Lung (tissue), 16 donors: Measurements from ENCODE around the gene GEN1. TPM values are rescaled to one million over a fixed set of nuclear protein-coding genes. Genes with fewer than 3 reads are reported as not detected.
A peak's percentile ranks its signal among the peaks of the same experiment; 100 is the strongest.

ENCODE experiments used
- ATAC-seq: fragments of 200-7000 bp; cut with Tn5 transposase; one replicate; pipeline ENCODE4 v1.9.1; 2020; ENCODE audit warnings: moderate number of reproducible peaks; ENCODE audit not compliant: insufficient read depth, low FRiP score
- DNase-seq, 3 donors: peaks; one replicate each; pipeline ENCODE4 v3.0.0-alpha.2; 2013 to 2017
- H3K27ac ChIP-seq, 2 donors: one replicate each; pipeline ENCODE4 v1.5.1; 2013; ENCODE audit warnings: mild to moderate bottlenecking in 2 of 2, moderate library complexity in 2 of 2, control low read depth in 1 of 2, inconsistent platforms in 1 of 2, low read depth in 1 of 2, low read length in 1 of 2
- H3K27me3 ChIP-seq, 3 donors: one replicate each; pipeline ENCODE4 v1.5.1; 2013; ENCODE audit warnings: low read length in 2 of 3; ENCODE audit not compliant: control insufficient read depth in 3 of 3, insufficient read depth in 3 of 3
- H3K36me3 ChIP-seq, 4 donors: one replicate each; pipeline ENCODE4 v1.5.1; 2013; ENCODE audit warnings: low read length in 4 of 4, mild to moderate bottlenecking in 1 of 4, moderate library complexity in 1 of 4; ENCODE audit not compliant: control insufficient read depth in 4 of 4, insufficient read depth in 4 of 4
- H3K4me1 ChIP-seq, 5 donors: one replicate each; pipeline ENCODE4 v1.5.1; 2013; ENCODE audit warnings: low read length in 5 of 5, mild to moderate bottlenecking in 2 of 5, moderate library complexity in 1 of 5; ENCODE audit not compliant: control insufficient read depth in 5 of 5, insufficient read depth in 5 of 5
- H3K4me3 ChIP-seq: one replicate; pipeline ENCODE4 v1.5.1; 2013; ENCODE audit warnings: mild to moderate bottlenecking, control low read depth, moderate library complexity
- H3K9ac ChIP-seq, 2 donors: one replicate each; pipeline ENCODE4 v1.5.1; 2013; ENCODE audit warnings: low read length in 2 of 2, control low read depth in 1 of 2; ENCODE audit not compliant: insufficient read depth in 1 of 2
- H3K9me3 ChIP-seq, 4 donors: one replicate each; pipeline ENCODE4 v1.5.1; 2013; ENCODE audit warnings: low read length in 3 of 4, mild to moderate bottlenecking in 1 of 4, moderate library complexity in 1 of 4; ENCODE audit not compliant: control insufficient read depth in 4 of 4, insufficient read depth in 3 of 4
- WGBS, 2 donors: extraction: QIAGEN DNeasy Blood & Tissue Kit; methylation state at CpG; one replicate each; pipeline ENCODE4 v1.1.7; 2013; 5-methylcytosine and 5-hydroxymethylcytosine counted together
- long read RNA-seq, 5 donors: transcript quantifications; one replicate each; lab custom pipeline, GENCODE V29; 2026
- polyA plus RNA-seq, 2 donors: library from polyadenylated mRNA; stranded (reverse); fragments of 200-250 nt; gene quantifications; one replicate each; pipeline ENCODE4 v1.2.1, GENCODE V29; 2013
- total RNA-seq, 2 donors: library from RNA; depleted of rRNA in 1 of 2; stranded (reverse); fragments of >200 nt in 1 of 2; gene quantifications; one replicate each; pipeline ENCODE4 v1.2.1, GENCODE V29; 2014 to 2021
- TF ChIP-seq, protein P1 (sequence below): IDR thresholded peaks from 2 replicates; pipeline ENCODE4 v1.5.1; 2012; ENCODE audit warnings: mild to moderate bottlenecking; ENCODE audit errors: control extremely low read depth, extremely low read depth
- donor health status: control.
- donor health status: control.
- donor health status: Bipolar disorder and iron deficiency.
- donor health status: healthy.
- donor health status: DM: yes; HTN: yes; CAD: no.

Gene GEN1, protein sequence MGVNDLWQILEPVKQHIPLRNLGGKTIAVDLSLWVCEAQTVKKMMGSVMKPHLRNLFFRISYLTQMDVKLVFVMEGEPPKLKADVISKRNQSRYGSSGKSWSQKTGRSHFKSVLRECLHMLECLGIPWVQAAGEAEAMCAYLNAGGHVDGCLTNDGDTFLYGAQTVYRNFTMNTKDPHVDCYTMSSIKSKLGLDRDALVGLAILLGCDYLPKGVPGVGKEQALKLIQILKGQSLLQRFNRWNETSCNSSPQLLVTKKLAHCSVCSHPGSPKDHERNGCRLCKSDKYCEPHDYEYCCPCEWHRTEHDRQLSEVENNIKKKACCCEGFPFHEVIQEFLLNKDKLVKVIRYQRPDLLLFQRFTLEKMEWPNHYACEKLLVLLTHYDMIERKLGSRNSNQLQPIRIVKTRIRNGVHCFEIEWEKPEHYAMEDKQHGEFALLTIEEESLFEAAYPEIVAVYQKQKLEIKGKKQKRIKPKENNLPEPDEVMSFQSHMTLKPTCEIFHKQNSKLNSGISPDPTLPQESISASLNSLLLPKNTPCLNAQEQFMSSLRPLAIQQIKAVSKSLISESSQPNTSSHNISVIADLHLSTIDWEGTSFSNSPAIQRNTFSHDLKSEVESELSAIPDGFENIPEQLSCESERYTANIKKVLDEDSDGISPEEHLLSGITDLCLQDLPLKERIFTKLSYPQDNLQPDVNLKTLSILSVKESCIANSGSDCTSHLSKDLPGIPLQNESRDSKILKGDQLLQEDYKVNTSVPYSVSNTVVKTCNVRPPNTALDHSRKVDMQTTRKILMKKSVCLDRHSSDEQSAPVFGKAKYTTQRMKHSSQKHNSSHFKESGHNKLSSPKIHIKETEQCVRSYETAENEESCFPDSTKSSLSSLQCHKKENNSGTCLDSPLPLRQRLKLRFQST
- 10 to 100 TPM in 1 of 2 donors, 1 to 10 TPM in 1; 5.5 to 10.6 TPM for total RNA-seq
- polyA plus RNA-seq: 1 to 10 TPM; 1.8 to 2.5 TPM
- long read RNA-seq, donor 1, transcript GEN1-208 (1 exons, 1,864 nt): major isoform, 8 of 8 reads
- long read RNA-seq, donor 1, partial matches to known transcripts: 0 of 8 reads
- long read RNA-seq, donor 1, other reads (novel, unspliced or antisense): 0 of 8 reads
- long read RNA-seq, donor 2, partial matches to known transcripts: 0 of 3 reads
- long read RNA-seq, donor 2, other reads (novel, unspliced or antisense): 0 of 3 reads
- long read RNA-seq, donor 3, partial matches to known transcripts: 0 of 3 reads
- long read RNA-seq, donor 3, other reads (novel, unspliced or antisense): 0 of 3 reads
- long read RNA-seq, donor 4, partial matches to known transcripts: 0 of 4 reads
- long read RNA-seq, donor 4, other reads (novel, unspliced or antisense): 0 of 4 reads
- long read RNA-seq, donor 5, full-length matches to known transcripts: 9 of 9 reads
- long read RNA-seq, donor 5, partial matches to known transcripts: 0 of 9 reads
- long read RNA-seq, donor 5, other reads (novel, unspliced or antisense): 0 of 9 reads

DNA sequence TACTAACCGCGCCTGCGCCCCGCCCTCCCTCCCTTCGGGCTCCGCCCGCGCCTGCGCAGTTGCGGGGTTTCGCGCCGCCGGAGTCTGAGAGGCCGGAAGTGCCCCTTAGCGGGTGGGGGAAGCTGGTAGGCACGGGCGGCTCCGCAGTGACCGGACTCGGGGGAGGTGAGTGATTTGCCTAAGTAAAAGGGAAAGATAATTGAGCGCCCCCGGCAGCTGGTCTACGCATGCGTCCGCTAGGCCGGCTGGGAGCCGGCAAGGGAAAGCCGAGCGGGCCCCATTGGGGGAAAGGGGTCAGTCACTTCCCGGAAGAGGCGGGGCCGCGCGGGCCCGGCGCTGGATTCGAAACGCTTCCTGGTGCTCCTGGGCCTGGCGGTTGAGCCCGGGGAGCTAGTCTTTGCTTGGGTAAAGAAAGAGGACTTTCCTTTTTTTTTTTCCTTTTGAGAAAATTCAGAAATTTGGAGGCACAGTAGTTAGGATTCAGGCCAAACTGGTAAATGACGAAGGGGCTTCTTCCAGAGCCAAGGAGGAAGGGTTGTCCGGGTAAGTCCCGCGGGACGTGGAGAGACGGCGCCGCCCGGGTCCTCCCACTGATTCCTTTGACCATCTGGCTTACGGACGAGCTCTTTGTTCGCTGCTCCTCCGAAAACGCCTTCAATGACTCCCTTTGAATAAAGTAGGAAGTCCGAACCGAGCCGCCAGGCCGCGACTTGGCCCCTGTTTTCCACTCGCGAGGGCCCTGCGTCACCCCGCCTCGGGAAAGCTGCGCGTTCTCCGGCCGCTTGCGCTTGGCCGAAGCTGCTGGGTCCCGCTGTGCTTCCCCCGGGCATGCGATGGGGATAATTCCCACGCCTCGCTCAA is at the start of gene GEN1, which contains the start of gene SMC6:
TSS of gene GEN1 (plus strand) at position 336 of the 861 bp plus-strand sequence. CDS start 5,806 bp downstream, outside the sequence.
TSS of gene SMC6 (minus strand) at position 8 of the 861 bp plus-strand sequence. CDS start 7,864 bp downstream, outside the sequence.
- DNase-seq (peak; percentile 94 to 95 (median 95)), ATAC-seq (peak; percentile 94)
- Histone ChIP-seq H3K4me1 (peaks cover 0 to 29% (median 11%) of the 10 kb centered on the region in 5 donors), H3K27ac (peak within 1 kb of the TSS; percentile 97), H3K4me3 (peak within 1 kb of the TSS; percentile 91), H3K9me3 (no peaks in the 10 kb centered on the region), H3K36me3 (no peaks in the 10 kb centered on the region), H3K27me3 (no peaks in the 10 kb centered on the region), H3K9ac (peak within 1 kb of the TSS; percentile 76 to 84)
- 0% methylated on average over 71 to 76 of the region's 76 CpGs for WGBS, 2 donors
- TF ChIP-seq, protein P1, sequence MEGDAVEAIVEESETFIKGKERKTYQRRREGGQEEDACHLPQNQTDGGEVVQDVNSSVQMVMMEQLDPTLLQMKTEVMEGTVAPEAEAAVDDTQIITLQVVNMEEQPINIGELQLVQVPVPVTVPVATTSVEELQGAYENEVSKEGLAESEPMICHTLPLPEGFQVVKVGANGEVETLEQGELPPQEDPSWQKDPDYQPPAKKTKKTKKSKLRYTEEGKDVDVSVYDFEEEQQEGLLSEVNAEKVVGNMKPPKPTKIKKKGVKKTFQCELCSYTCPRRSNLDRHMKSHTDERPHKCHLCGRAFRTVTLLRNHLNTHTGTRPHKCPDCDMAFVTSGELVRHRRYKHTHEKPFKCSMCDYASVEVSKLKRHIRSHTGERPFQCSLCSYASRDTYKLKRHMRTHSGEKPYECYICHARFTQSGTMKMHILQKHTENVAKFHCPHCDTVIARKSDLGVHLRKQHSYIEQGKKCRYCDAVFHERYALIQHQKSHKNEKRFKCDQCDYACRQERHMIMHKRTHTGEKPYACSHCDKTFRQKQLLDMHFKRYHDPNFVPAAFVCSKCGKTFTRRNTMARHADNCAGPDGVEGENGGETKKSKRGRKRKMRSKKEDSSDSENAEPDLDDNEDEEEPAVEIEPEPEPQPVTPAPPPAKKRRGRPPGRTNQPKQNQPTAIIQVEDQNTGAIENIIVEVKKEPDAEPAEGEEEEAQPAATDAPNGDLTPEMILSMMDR: no peak

GRCh38 chr2:17706845-17707244 is 47.1 kb upstream of the GEN1 start:
- TF ChIP-seq, protein P1: no peak
- Histone ChIP-seq H3K9ac (no peak overlapping the region), H3K27ac (no peak overlapping the region), H3K4me1 (no peaks in the 10 kb centered on the region), H3K27me3 (no peaks in the 10 kb centered on the region), H3K4me3 (no peak overlapping the region), H3K9me3 (peaks cover 0 to 3% (median 0%) of the 10 kb centered on the region in 4 donors), H3K36me3 (peaks cover 5 to 18% (median 10%) of the 10 kb centered on the region in 4 donors)
- 88 to 90% methylated on average over 4 of the region's 4 CpGs for WGBS, 2 donors
- ATAC-seq: no peak
- no peak for DNase-seq

GRCh38 chr2:17708501-17708900 is 45.4 kb upstream of the GEN1 start:
- Histone ChIP-seq H3K9ac (no peak overlapping the region), H3K36me3 (peaks cover 9 to 22% (median 19%) of the 10 kb centered on the region in 4 donors), H3K4me3 (no peak overlapping the region), H3K4me1 (no peaks in the 10 kb centered on the region), H3K27ac (no peak overlapping the region), H3K27me3 (no peaks in the 10 kb centered on the region), H3K9me3 (peaks cover 0 to 3% (median 0%) of the 10 kb centered on the region in 4 donors)
- 98% methylated on average over 1 of the region's 1 CpG for WGBS, 2 donors
- DNase-seq: no peak
- TF ChIP-seq, protein P1: no peak
- ATAC-seq: no peak
